HG02610 (cell line): Measurements from ENCODE around the gene KRTAP5-5.
"Not testable (repeated sequence)": the region's sequence is repeated elsewhere in the genome, so short reads cannot be mapped to it uniquely, and the experiment has no call there.

Source experiments
- ATAC-seq: cut with Tn5 transposase; IDR thresholded peaks from one replicate; pipeline ENCODE4 v1.9.1; 2021; ENCODE audit warnings: mild to moderate bottlenecking, moderate library complexity; ENCODE audit not compliant: unreplicated experiment

KRTAP5-5 gene, protein sequence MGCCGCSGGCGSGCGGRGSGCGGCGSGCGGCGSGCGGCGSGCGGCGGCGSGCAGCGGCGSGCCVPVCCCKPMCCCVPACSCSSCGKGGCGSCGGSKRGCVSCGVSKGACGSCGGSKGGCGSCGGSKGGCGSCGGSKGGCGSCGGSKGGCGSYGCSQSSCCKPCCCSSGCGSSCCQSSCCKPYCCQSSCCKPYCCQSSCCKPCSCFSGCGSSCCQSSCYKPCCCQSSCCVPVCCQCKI

DNA sequence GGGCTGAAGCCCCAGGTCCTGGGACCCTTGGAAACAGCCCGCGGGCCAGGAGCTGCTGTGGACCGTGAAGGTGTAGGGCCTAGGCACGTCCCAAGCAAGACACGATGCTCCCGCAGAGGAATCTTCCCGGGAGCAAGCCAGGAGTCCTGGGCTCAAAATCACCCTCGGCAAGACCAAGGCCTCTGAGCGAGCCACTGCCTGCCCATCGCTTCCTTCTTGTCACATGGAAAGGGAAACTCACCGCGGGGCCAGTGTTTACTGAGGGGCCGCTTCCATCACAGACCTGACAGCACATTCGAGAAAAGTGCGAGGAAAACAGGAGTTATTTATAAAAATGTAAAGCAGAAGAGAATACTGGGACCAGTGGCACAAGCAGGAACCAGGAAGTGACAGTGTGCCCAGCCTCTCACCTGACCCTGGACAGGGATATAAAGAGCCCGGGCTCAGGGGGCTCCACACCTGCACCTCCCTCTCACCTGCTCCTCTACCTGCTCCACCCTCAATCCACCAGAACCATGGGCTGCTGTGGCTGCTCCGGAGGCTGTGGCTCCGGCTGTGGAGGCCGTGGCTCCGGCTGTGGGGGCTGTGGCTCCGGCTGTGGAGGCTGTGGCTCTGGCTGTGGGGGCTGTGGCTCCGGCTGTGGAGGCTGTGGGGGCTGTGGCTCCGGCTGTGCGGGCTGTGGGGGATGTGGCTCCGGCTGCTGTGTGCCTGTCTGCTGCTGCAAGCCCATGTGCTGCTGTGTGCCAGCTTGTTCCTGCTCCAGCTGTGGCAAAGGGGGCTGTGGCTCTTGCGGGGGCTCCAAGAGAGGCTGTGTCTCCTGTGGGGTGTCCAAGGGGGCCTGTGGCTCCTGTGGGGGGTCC, at the start of gene KRTAP5-5:
TSS of gene KRTAP5-5 (plus strand) at position 450 of the 860 bp plus-strand sequence. CDS start at position 516, 66 bp downstream.
- no peak for ATAC-seq

DNA sequence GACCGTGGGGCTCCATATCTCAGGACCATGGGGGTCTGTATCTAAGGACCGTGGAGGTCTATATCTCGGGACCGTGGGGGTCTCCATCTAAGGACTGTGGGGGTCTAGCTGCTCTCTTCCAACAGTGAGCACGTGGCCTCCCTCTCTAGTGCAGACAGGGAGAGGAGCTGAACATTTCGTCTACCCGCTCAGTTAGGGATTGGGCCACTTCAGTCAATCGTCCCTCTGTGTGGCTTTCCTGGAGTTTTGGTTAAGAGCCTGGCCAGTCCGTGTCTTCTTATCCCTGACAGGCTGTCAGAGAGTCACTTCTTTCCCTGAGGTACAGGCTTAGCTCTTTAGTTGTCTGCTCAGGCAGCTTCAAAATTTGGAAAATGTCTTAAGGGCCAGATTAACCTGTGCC, 47.6 kb upstream of the KRTAP5-5 start:
- no peak for ATAC-seq

DNA sequence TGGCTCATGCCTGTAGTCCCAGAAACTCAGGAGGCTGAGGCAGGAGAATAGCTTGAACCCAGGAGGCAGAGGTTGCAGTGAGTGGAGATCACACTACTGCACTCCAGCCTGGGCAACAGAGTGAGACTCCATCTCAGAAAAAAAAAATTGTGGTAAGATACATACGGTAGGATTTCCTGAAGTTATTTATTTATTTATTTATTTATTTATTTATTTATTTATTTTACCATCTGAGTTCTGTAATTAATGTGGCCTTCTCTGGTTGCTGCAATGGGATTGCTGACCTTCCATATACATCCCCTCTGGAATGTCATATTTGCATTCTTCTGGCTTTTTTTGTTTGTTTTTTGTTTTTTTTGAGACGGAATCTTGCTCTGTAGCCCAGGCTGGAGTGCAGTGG, 46.7 kb upstream of the KRTAP5-5 start:
- not testable (repeated sequence) for ATAC-seq

DNA sequence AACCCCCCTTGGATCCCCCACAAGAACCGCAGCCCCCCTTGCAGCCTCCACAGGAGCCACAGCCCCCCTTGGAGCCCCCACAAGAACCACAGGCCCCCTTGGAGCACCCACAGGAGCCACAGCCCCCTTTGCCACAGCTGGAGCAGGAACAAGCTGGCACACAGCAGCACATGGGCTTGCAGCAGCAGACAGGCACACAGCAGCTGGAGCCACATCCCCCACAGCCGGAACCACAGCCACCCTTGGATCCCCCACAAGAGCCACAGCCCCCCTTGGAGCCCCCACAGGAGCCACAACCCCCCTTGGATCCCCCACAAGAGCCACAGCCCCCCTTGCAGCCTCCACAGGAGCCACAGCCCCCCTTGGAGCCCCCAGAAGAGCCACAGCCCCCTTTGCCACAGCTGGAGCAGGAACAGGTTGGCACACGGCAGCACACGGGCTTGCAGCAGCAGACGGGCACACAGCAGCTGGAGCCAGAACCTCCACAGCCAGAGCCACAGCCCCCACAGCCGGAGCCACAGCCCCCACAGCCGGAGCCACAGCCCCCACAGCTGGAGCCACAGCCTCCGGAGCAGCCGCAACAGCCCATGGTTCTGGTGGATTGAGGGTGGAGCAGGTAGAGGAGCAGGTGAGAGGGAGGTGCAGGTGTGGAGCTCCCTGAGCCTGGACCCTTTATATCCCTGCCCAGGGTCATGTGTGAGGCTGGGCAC, 44.8 kb upstream of the KRTAP5-5 start, which contains the start of gene KRTAP5-1:
TSS of gene KRTAP5-1 (minus strand) at position 623 of the 710 bp plus-strand sequence. CDS start at position 589, 34 bp downstream.
- not testable (repeated sequence) for ATAC-seq

DNA sequence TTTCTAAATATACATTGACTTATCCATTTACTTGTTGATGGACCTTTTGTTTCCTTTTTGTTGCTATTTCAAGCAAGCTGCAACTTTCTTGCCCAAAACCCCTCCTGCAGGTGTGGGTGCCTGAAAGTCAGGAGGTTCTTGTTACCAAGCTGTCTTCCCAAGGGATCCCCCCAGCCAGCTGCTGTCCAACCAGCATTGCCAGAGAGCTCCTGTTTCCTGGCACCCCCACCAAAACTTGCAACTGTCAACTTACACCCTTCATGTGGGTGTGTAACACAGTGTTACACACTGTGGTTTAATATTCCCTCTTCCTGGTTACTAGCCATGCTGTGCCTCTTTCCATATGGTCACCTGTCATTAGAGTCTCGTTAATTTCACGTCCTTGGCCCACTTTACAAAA, 42.9 kb upstream of the KRTAP5-5 start:
- ATAC-seq: no peak

DNA sequence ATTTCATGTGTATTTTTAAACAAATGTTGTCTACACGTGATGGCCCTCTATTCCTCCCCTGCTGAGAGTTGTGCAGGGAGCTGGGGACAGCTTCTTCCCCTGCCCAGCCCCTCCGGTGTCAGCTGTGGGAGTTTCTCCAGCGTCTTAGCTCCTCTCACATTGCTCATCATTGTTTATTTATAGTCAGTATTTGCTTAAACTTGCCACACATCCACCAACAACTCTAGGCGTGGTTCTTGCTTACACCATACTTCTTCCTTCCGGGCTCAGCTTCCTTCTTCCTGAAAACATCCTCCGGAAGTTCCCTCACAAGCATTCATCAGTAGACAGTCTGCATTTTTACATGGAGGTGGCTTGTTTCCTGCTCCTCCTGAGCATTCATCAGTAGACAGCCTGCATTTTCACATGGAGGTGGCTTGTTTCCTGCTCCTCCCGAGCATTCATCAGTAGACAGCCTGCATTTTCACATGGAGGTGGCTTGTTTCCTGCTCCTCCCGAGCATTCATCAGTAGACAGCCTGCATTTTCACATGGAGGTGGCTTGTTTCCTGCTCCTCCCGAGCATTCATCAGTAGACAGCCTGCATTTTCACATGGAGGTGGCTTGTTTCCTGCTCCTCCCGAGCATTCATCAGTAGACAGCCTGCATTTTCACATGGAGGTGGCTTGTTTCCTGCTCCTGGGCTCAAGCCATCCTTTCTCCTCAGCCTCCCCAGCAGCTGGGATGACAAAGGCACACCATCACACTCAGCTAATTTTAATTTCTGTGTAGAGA, 40.2 kb upstream of the KRTAP5-5 start:
- ATAC-seq: not testable (repeated sequence)

DNA sequence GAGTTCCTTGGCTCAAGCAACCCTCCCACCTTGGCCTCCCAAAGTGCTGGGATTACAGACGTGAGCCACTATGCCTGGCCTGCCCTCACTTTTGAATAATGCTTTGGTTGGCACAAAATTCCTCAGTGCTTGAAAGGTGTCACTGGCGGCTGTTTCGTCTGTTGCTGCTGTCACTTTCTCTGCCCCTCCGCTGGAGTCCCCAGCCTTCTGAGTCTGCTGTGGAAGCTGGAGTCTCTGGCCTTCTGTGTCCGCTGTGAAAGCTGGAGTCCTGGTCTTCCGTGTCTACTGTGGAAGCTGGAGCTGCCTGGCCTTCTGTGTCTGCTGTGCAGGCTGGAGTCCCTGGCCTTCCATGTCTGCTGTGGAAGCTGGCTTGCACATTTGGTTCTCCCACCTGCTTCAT, 39.6 kb upstream of the KRTAP5-5 start:
- no peak for ATAC-seq

DNA sequence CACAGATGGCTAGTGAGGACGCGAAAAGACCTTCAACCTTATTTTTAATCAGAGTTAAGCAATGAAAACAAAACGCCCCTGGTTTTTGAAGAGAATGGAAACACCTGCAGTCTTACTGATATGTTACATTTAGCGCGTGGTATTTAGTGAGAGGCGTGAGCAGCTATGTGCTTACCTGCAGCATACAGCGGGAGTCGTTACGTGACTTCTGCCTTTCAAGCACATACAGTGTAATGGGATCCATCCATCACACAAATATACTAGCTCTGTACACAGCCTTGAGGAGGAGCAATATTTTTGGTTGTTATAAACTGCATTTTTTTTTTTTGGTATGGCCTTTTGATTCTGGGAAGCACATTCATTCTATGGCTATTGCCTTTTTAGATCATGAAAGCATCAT, 36.9 kb upstream of the KRTAP5-5 start:
- no peak for ATAC-seq

DNA sequence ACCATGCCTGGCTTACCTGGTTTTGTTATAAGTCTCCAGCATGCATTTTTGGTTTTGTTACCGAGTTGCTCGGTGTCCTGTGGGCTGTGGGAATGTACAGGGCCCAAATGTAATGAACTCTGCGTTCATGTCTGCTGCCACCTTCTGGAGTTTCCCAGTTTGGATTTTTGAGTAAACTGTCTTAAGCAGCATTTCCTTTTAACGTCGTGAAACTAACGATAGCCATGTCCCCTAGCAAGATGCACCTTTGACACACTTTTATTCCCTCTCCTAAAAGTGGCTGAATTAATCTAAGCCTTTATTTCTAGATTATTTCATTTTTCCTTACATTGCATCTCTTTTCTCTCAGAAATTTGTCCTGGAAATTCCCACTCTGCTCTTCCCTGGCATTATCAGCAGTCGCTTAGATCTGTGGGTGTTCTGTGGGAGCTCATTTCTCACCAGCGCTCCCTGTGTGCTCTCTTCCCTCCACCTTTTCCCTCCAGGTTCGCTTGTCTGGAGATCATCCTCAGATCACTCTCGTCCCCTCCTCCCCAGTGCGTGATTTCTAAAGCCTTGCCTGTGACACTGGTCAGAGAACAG, 33.5 kb upstream of the KRTAP5-5 start:
- ATAC-seq: not testable (repeated sequence)

DNA sequence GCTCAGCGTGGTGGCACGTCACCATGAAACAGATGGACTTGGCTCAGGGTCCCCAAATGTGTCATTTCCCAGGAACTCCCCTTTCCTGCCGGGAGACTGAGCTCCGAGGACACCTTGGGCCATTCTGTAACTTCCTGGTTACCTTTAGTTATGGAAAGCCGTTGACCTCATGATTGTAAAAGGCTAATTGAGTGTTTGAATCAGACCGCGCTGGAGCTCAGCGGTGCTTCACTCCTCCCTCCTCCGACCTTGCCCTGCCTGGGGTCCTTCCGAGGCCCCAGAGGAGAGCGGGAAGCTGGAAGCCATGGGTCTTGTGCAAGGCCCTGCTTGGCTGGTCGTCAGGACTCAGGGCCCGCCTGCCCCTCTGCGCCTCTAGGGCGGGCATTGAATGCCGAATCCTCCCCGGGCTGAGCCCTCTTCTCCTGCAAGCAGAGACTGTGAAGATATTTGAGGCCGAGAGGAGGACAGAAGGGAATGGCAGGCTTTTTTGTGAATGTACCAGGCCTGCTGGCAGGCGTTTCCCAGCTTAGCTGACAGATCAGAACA, 32.9 kb upstream of the KRTAP5-5 start:
- not testable (repeated sequence) for ATAC-seq

DNA sequence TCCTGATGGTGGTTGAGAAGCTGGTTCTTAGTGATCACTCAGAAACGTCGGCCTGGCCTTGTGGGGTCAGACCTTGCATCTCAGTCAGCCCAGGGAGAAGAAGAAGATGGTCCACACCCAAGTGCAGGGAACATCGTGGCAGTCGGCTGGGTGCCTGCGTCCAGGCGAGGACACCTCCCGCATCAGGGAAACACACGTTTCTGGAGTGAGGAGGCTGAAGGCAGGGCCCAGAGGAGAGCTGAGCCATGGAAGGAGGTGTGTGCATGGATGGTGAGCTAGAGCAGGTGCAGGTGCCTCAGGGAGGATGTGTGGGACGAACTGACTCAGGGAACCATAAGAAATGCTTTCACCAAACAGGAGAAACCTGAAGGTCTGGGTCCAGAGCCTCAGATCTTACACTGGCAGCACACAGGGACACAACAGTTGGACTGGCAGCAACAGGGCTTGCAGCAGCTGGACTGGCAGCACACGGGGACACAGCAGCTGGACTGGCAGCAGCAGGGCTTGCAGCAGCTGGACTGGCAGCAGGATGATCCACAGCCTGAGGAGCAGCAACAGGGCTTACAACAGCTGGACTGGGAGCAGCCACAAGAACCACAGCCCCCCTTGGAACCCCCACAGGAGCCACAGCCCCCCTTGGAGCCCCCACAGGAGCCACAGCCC, 32.1 kb upstream of the KRTAP5-5 start:
- ATAC-seq: no peak

DNA sequence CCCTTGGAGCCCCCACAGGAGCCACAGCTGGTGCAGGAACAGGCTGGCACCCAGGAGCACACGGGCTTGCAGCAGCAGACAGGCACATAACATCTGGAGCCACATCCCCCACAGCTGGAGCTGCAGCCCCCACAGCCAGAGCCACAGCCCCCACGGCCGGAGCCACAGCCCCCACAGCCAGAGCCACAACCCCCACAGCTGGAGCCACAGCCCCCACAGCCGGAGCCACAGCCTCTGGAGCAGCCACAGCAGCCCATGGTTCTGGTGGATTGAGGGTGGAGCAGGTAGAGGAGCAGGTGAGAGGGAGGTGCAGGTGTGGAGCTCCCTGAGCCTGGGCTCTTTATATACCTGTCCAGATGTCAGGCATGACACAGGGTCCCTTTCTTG, 31.6 kb upstream of the KRTAP5-5 start, which contains the start of gene KRTAP5-2:
TSS of gene KRTAP5-2 (minus strand) at position 301 of the 387 bp plus-strand sequence. CDS start at position 257, 44 bp downstream.
- ATAC-seq: no peak

DNA sequence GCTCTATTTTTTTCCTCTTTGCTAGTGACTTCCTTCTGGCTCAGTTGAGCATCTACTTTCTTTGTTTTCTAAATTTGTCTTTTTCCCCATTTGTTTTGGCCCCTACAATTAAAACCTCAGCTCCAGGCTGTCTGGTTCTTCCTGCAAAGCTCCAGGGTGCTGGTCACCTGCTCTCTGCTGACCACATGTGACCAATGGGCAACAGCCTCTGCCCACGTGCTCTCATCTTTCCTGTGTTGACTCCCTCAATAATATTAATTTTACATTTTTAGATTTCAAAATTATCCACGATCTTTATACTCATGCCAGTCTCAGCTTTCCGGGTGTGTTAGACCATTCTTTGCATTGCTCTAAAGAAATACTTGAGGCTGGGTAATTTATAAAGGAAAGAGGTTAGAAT, 31.2 kb upstream of the KRTAP5-5 start:
- ATAC-seq: not testable (repeated sequence)

DNA sequence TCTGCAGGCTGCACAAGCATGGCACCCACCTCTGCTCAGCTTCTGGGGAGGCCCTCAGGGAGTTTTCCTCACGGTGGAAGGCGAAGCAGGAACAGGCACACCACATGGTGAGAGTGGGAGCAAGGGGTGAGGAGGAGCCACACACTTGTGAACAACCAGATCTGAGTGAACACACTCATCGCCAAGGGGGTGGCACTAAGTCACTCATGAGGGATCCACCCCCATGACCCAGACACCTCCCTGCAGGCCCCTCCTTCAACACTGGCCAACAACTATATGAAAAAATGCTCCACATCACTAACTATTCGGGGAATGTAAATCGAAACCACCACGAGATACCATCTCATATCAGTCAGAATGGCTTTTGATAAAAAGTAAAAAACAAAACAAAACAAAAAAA, 30.8 kb upstream of the KRTAP5-5 start:
- no peak for ATAC-seq

DNA sequence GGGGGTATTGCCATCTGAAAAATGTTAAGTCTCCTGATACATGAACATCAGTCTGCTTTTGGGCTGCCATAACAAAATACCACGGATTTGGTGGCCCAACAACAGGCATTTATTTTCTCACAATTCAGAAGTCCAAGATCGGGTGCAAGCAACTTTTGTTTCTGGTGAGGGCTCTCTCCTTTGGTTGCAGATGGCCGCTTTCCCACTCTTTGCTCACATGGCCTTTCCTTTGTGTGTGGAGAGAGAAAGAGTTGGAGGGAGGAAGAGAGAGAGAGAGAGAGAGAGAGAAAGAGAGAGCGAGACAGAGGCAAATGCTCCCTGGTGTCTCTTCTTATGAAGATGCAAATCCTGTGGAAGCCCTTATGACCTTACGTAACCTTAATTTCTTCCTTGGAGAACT, 28.9 kb upstream of the KRTAP5-5 start:
- ATAC-seq: no peak

DNA sequence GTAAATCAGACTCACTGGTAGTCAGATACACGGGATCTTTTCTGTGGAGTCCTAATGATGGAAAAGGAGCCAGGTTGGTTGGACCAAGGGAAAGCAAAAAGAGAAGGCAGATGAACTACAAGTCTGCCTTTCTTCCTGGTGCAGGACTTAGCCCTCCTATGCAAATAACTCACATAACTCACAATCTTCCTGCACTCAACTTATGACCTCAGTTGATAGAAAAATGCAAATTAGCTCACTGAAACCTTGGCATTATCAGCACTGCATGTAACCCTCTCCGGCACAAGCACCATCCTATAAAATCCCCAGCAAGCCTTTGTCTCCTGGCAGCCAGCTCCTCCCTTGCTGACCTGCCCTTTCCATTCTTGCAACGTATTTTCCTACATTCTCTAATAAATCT, 27.9 kb upstream of the KRTAP5-5 start:
- ATAC-seq: not testable (repeated sequence)

DNA sequence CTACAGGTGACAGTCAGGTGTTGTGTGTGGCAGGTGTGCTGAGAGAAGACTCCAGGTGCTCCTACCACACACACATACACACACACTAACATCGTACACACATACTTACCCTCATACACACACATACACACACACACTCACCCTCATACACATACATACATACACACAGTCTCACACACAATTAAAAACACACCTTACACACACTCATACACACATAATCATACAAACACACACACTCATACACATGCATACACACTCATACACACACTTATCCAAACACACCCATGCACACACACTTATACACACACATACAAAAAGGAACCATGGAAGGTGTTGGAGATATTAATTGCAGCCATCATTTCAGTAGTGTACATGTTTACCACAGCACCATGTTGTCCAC, 25.9 kb upstream of the KRTAP5-5 start:
- no peak for ATAC-seq

DNA sequence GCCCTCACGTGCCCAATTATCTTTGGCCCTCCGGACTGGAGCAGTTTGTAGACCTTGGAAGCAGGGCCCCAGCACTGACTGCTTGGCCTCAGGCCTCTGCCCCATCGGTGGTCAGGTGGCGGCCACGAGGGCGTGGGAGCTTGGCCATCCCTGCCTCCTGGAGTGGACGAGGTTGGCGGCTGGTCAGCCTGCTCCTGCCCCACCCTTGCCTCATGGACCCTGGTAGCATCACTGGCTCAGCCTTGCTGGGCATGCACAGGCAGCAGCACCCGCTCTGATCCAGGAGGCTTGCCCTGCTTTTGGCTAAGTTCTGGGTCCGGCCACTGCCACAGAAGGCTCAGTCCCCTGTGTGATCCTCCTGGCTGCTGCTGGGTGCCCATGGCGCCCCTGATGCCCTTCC, 25.4 kb upstream of the KRTAP5-5 start:
- ATAC-seq: no peak

DNA sequence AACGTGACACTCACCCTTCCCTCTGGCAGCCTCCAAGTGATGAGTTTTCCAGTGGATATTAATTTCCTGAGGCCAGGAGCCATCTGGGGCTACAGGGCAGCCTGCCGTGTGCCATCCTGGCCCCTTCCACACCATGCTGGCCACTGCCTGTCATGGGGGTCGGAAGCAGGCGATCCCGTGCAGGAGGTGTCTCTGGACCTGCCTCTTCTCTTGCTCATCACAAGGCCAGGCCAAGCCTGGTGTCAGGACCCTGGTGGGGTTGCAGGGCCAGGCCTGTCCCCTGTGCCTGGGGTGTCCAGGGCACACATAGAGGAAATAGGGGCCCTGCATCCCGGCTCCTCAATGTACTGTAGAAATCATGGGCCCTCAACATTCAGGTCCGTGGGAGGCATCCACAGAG, 24.9 kb upstream of the KRTAP5-5 start:
- no peak for ATAC-seq
